ENCODE results near the gene MTHFD2.

The MTHFD2 gene

GRCh38 chr2:74198461-74199274 is at the start of gene MTHFD2 (continued):
- TF ChIP-seq ZNF362 (tag by site-specific recombination; IDR thresholded peaks at IDR 0.05) = peak; percentile 26; the same call in 1 of the 2 replicates
- no peak for TF ChIP-seq ZNF266 (tag by site-specific recombination; IDR thresholded peaks at IDR 0.05; ENCODE audit: low read depth)
- TF ChIP-seq ZNF2 (tag by site-specific recombination; IDR thresholded peaks at IDR 0.05) = peak; percentile 82
- no peak for TF ChIP-seq SETDB1 (IDR thresholded peaks at IDR 0.05; ENCODE audit: insufficient read length, low read length)
- TF ChIP-seq ZNF394 (tag by site-specific recombination; IDR thresholded peaks at IDR 0.05; ENCODE audit: borderline replicate concordance) = peak; percentile 87
- no peak for TF ChIP-seq ZNF302 (tag by site-specific recombination; IDR thresholded peaks at IDR 0.05; ENCODE audit: low read depth)
- TF ChIP-seq KLF7 (tag by site-specific recombination; IDR thresholded peaks at IDR 0.05; ENCODE audit: borderline replicate concordance) = peak; percentile 28; the same call in 1 of the 2 replicates
- TF ChIP-seq TCF7L2 (IDR thresholded peaks at IDR 0.05; ENCODE audit: borderline replicate concordance, low read depth, low read length) = no peak
- TF ChIP-seq HOXD13 (CRISPR knock-in tag; IDR thresholded peaks at IDR 0.05; ENCODE audit: borderline replicate concordance) = peak; percentile 97
- TF ChIP-seq ELK4 (IDR thresholded peaks at IDR 0.05; ENCODE audit: borderline replicate concordance, low read depth, low read length) = no peak
- TF ChIP-seq ZNF138 (tag by site-specific recombination; IDR thresholded peaks at IDR 0.05; ENCODE audit: borderline replicate concordance) = no peak
- TF ChIP-seq ZNF324 (tag by site-specific recombination; IDR thresholded peaks at IDR 0.05) = peak; percentile 52
- TF ChIP-seq ZNF610 (tag by site-specific recombination; IDR thresholded peaks at IDR 0.05; ENCODE audit: borderline replicate concordance) = peak; percentile 47; the same call in 1 of the 2 replicates
- no peak for TF ChIP-seq ZNF510 (tag by site-specific recombination; IDR thresholded peaks at IDR 0.05; ENCODE audit: insufficient replicate concordance)
- peak; percentile 3 for TF ChIP-seq KLF1 (tag by site-specific recombination; IDR thresholded peaks at IDR 0.05)
- TF ChIP-seq CTCF (tag by site-specific recombination; IDR thresholded peaks at IDR 0.05) = peak; percentile 90
- no peak for TF ChIP-seq ZNF23 (tag by site-specific recombination; IDR thresholded peaks at IDR 0.05; ENCODE audit: borderline replicate concordance)
- TF ChIP-seq ZNF26 (tag by site-specific recombination; IDR thresholded peaks at IDR 0.05) = no peak
- TF ChIP-seq ZNF548 (tag by site-specific recombination; IDR thresholded peaks at IDR 0.05) = no peak
- TF ChIP-seq PRDM10 (tag by site-specific recombination; IDR thresholded peaks at IDR 0.05) = peak; percentile 63
- TF ChIP-seq ZNF843 (tag by site-specific recombination; IDR thresholded peaks at IDR 0.05) = peak; percentile 56
- TF ChIP-seq PRDM2 (tag by site-specific recombination; IDR thresholded peaks at IDR 0.05; ENCODE audit: borderline replicate concordance) = peak; percentile 29; the same call in 1 of the 2 replicates
- no peak for TF ChIP-seq ZBTB1 (tag by site-specific recombination; IDR thresholded peaks at IDR 0.05)

All from HEK293 (cell line).